HEK293 (cell line): Measurements from ENCODE around the gene AVL9.

Experiments
- GLI2 ChIP-seq: fragments of 450-650 bp; formaldehyde crosslinking; IDR thresholded peaks from 2 replicates; pipeline ENCODE4; 2017; ENCODE audit warnings: missing biosample characterization, missing genetic modification characterization, low read depth, borderline replicate concordance
- GLI4 ChIP-seq: fragments of 450-650 bp; formaldehyde crosslinking; IDR thresholded peaks from 2 replicates; pipeline ENCODE4 v1.5.1; 2016; ENCODE audit warnings: missing biosample characterization, missing genetic modification characterization
- KLF1 ChIP-seq: fragments of 450-650 bp; formaldehyde crosslinking; IDR thresholded peaks from 2 replicates; pipeline ENCODE4 v1.5.1; 2016; ENCODE audit warnings: missing biosample characterization, missing genetic modification characterization
- TCF7L2 ChIP-seq: IDR thresholded peaks from 2 replicates; pipeline ENCODE4 v1.6.1; 2011; ENCODE audit warnings: low read depth, mild to moderate bottlenecking, inconsistent platforms, low read length, moderate library complexity, borderline replicate concordance
- ZBTB20 ChIP-seq: fragments of 450-650 bp; formaldehyde crosslinking; IDR thresholded peaks from 2 replicates; pipeline ENCODE4 v1.5.1; 2016; ENCODE audit warnings: missing biosample characterization, missing genetic modification characterization
- ZBTB8A ChIP-seq: fragments of 450-650 bp; formaldehyde crosslinking; IDR thresholded peaks from 2 replicates; pipeline ENCODE4 v1.5.1; 2016; ENCODE audit warnings: missing biosample characterization, missing genetic modification characterization
- ZFP3 ChIP-seq: fragments of 450-650 bp; formaldehyde crosslinking; IDR thresholded peaks from 2 replicates; pipeline ENCODE4 v1.5.1; 2016; ENCODE audit warnings: low read depth, missing biosample characterization, missing genetic modification characterization
- ZNF10 ChIP-seq: fragments of 450-650 bp; formaldehyde crosslinking; IDR thresholded peaks from 2 replicates; pipeline ENCODE4 v1.5.1; 2017; ENCODE audit warnings: missing biosample characterization, missing genetic modification characterization
- ZNF140 ChIP-seq: fragments of 450-650 bp; formaldehyde crosslinking; IDR thresholded peaks from 2 replicates; pipeline ENCODE4 v1.5.1; 2016; ENCODE audit warnings: missing biosample characterization, missing genetic modification characterization
- ZNF157 ChIP-seq: fragments of 450-650 bp; formaldehyde crosslinking; IDR thresholded peaks from 2 replicates; pipeline ENCODE4 v1.5.1; 2016; ENCODE audit warnings: missing biosample characterization, missing genetic modification characterization
- ZNF19 ChIP-seq: fragments of 450-650 bp; formaldehyde crosslinking; IDR thresholded peaks from 2 replicates; pipeline ENCODE4; 2016; ENCODE audit warnings: missing biosample characterization, missing genetic modification characterization, low read depth
- ZNF2 ChIP-seq: fragments of 450-650 bp; formaldehyde crosslinking; IDR thresholded peaks from 2 replicates; pipeline ENCODE4 v1.5.1; 2016; ENCODE audit warnings: missing biosample characterization, missing genetic modification characterization
- ZNF202 ChIP-seq: fragments of 450-650 bp; formaldehyde crosslinking; IDR thresholded peaks from 2 replicates; pipeline ENCODE4 v1.5.1; 2016; ENCODE audit warnings: missing biosample characterization, missing genetic modification characterization, borderline replicate concordance
- ZNF221 ChIP-seq: fragments of 450-650 bp; formaldehyde crosslinking; IDR thresholded peaks from 2 replicates; pipeline ENCODE4 v1.5.1; 2017; ENCODE audit warnings: missing biosample characterization, missing genetic modification characterization, borderline replicate concordance
- ZNF324 ChIP-seq: fragments of 450-650 bp; formaldehyde crosslinking; IDR thresholded peaks from 2 replicates; pipeline ENCODE4 v1.5.1; 2016; ENCODE audit warnings: missing biosample characterization, missing genetic modification characterization
- ZNF341 ChIP-seq: fragments of 450-650 bp; formaldehyde crosslinking; IDR thresholded peaks from 2 replicates; pipeline ENCODE4; 2016; ENCODE audit warnings: low read depth, missing biosample characterization, missing genetic modification characterization
- ZNF416 ChIP-seq: fragments of 450-650 bp; formaldehyde crosslinking; IDR thresholded peaks from 2 replicates; pipeline ENCODE4 v1.5.1; 2016; ENCODE audit warnings: missing biosample characterization, missing genetic modification characterization
- ZNF610 ChIP-seq: fragments of 450-650 bp; formaldehyde crosslinking; IDR thresholded peaks from 2 replicates; pipeline ENCODE4 v1.5.1; 2016; ENCODE audit warnings: missing biosample characterization, missing genetic modification characterization, borderline replicate concordance
- ZNF777 ChIP-seq: fragments of 450-650 bp; formaldehyde crosslinking; IDR thresholded peaks from 2 replicates; pipeline ENCODE4 v1.5.1; 2017; ENCODE audit warnings: missing biosample characterization, missing genetic modification characterization, borderline replicate concordance
- TF ChIP-seq, protein P1 (sequence below): fragments of 450-650 bp; formaldehyde crosslinking; IDR thresholded peaks from 2 replicates; pipeline ENCODE4 v1.5.1; 2017; ENCODE audit warnings: missing biosample characterization, missing genetic modification characterization
- TF ChIP-seq, protein P2 (sequence below): fragments of 450-650 bp; formaldehyde crosslinking; IDR thresholded peaks from 2 replicates; pipeline ENCODE4 v1.5.1; 2016; ENCODE audit warnings: missing biosample characterization, missing genetic modification characterization
- TF ChIP-seq, protein P3 (sequence below): fragments of 450-650 bp; formaldehyde crosslinking; IDR thresholded peaks from 2 replicates; pipeline ENCODE4 v1.5.1; 2017; ENCODE audit warnings: missing biosample characterization, missing genetic modification characterization
- TF ChIP-seq, protein P4 (sequence below): fragments of 450-650 bp; formaldehyde crosslinking; conservative IDR thresholded peaks from 2 replicates; pipeline ENCODE4 v1.5.1; 2016; ENCODE audit warnings: low read depth, missing biosample characterization, missing genetic modification characterization
- TF ChIP-seq, protein P5 (sequence below): fragments of 450-650 bp; formaldehyde crosslinking; IDR thresholded peaks from 2 replicates; pipeline ENCODE4 v1.5.1; 2016; ENCODE audit warnings: missing biosample characterization, missing genetic modification characterization, borderline replicate concordance
- TF ChIP-seq, protein P6 (sequence below): fragments of 450-650 bp; formaldehyde crosslinking; IDR thresholded peaks from 2 replicates; pipeline ENCODE4 v1.5.1; 2016; ENCODE audit warnings: missing biosample characterization, missing genetic modification characterization

AVL9 gene

DNA sequence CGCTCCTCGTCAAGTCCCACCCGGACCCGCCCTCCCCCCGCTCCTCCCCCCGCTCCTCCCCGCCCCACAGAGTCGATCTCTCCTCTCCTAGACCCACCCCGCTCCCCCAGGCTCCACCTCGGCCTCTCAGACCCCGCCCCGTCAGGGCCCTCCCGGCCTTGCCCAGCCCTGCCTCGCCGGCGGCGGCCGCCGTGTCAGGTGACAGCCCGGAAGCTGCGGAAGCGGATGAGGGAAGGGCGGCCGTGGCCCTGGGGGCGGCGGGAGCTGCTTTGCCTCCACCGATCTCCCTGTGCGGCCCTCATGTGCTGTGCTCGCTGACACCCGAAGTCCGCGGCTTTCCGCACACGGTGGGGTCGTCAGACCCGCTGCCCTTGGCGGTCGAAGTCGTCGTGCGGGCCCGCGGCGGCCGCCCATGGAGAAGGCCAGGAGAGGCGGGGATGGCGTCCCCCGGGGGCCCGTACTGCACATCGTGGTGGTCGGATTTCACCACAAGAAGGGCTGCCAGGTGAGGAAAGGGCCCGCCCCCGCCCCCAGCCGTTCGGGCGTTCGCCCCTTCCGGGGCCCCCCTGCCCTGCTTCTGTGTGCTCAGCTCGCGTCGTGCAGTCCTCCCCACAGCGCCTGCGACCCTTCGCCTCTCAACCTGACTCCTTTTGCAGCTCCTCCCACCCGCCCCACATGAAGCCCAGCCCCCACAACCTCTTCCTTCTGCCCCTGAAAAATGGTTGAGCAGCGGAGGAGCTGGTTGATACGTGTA, at the start of gene AVL9 (continued):
- TF ChIP-seq ZNF324 (tag by site-specific recombination) (0 out of 2 replicates have a peak, but pooled peaks have one; percentile 33), GLI2 (tag by site-specific recombination) (no peak), KLF1 (tag by site-specific recombination) (peak; percentile 17; the same call in 1 of the 2 replicates), TCF7L2 (no peak), GLI4 (no peak), ZBTB8A (tag by site-specific recombination) (peak; percentile 64), ZNF610 (0 out of 2 replicates have a peak, but pooled peaks have one; percentile 17), ZNF140 (tag by site-specific recombination) (no peak), ZFP3 (tag by site-specific recombination) (no peak), ZNF2 (tag by site-specific recombination) (no peak; the same call in 1 of the 2 replicates), ZNF10 (tag by site-specific recombination) (0 out of 2 replicates have a peak, but pooled peaks have one; percentile 17), ZBTB20 (tag by site-specific recombination) (peak; percentile 78; the same call in 1 of the 2 replicates), ZNF221 (tag by site-specific recombination) (no peak), ZNF157 (no peak), ZNF416 (no peak), ZNF777 (tag by site-specific recombination) (peak; percentile 46; the same call in 1 of the 2 replicates), ZNF341 (peak; percentile 53; the same call in 1 of the 2 replicates), ZNF202 (tag by site-specific recombination) (no peak), ZNF19 (no peak)
- TF ChIP-seq, protein P1, sequence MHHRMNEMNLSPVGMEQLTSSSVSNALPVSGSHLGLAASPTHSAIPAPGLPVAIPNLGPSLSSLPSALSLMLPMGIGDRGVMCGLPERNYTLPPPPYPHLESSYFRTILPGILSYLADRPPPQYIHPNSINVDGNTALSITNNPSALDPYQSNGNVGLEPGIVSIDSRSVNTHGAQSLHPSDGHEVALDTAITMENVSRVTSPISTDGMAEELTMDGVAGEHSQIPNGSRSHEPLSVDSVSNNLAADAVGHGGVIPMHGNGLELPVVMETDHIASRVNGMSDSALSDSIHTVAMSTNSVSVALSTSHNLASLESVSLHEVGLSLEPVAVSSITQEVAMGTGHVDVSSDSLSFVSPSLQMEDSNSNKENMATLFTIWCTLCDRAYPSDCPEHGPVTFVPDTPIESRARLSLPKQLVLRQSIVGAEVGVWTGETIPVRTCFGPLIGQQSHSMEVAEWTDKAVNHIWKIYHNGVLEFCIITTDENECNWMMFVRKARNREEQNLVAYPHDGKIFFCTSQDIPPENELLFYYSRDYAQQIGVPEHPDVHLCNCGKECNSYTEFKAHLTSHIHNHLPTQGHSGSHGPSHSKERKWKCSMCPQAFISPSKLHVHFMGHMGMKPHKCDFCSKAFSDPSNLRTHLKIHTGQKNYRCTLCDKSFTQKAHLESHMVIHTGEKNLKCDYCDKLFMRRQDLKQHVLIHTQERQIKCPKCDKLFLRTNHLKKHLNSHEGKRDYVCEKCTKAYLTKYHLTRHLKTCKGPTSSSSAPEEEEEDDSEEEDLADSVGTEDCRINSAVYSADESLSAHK, result no peak
- TF ChIP-seq, protein P2, sequence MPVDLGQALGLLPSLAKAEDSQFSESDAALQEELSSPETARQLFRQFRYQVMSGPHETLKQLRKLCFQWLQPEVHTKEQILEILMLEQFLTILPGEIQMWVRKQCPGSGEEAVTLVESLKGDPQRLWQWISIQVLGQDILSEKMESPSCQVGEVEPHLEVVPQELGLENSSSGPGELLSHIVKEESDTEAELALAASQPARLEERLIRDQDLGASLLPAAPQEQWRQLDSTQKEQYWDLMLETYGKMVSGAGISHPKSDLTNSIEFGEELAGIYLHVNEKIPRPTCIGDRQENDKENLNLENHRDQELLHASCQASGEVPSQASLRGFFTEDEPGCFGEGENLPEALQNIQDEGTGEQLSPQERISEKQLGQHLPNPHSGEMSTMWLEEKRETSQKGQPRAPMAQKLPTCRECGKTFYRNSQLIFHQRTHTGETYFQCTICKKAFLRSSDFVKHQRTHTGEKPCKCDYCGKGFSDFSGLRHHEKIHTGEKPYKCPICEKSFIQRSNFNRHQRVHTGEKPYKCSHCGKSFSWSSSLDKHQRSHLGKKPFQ (tag by site-specific recombination), result no peak
- TF ChIP-seq, protein P3, sequence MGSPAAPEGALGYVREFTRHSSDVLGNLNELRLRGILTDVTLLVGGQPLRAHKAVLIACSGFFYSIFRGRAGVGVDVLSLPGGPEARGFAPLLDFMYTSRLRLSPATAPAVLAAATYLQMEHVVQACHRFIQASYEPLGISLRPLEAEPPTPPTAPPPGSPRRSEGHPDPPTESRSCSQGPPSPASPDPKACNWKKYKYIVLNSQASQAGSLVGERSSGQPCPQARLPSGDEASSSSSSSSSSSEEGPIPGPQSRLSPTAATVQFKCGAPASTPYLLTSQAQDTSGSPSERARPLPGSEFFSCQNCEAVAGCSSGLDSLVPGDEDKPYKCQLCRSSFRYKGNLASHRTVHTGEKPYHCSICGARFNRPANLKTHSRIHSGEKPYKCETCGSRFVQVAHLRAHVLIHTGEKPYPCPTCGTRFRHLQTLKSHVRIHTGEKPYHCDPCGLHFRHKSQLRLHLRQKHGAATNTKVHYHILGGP (tag by site-specific recombination), result no peak
- TF ChIP-seq, protein P4, sequence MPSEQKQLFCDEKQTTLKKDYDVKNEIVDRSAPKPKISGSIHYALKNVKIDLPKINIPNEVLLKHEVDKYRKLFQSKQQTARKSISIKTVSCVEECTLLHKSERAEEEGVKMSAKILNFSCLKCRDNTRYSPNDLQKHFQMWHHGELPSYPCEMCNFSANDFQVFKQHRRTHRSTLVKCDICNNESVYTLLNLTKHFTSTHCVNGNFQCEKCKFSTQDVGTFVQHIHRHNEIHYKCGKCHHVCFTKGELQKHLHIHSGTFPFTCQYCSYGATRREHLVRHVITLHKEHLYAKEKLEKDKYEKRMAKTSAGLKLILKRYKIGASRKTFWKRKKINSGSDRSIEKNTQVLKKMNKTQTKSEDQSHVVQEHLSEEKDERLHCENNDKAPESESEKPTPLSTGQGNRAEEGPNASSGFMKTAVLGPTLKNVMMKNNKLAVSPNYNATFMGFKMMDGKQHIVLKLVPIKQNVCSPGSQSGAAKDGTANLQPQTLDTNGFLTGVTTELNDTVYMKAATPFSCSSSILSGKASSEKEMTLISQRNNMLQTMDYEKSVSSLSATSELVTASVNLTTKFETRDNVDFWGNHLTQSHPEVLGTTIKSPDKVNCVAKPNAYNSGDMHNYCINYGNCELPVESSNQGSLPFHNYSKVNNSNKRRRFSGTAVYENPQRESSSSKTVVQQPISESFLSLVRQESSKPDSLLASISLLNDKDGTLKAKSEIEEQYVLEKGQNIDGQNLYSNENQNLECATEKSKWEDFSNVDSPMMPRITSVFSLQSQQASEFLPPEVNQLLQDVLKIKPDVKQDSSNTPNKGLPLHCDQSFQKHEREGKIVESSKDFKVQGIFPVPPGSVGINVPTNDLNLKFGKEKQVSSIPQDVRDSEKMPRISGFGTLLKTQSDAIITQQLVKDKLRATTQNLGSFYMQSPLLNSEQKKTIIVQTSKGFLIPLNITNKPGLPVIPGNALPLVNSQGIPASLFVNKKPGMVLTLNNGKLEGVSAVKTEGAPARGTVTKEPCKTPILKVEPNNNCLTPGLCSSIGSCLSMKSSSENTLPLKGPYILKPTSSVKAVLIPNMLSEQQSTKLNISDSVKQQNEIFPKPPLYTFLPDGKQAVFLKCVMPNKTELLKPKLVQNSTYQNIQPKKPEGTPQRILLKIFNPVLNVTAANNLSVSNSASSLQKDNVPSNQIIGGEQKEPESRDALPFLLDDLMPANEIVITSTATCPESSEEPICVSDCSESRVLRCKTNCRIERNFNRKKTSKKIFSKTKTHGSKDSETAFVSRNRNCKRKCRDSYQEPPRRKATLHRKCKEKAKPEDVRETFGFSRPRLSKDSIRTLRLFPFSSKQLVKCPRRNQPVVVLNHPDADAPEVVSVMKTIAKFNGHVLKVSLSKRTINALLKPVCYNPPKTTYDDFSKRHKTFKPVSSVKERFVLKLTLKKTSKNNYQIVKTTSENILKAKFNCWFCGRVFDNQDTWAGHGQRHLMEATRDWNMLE (tag by site-specific recombination), result no peak
- TF ChIP-seq, protein P5, sequence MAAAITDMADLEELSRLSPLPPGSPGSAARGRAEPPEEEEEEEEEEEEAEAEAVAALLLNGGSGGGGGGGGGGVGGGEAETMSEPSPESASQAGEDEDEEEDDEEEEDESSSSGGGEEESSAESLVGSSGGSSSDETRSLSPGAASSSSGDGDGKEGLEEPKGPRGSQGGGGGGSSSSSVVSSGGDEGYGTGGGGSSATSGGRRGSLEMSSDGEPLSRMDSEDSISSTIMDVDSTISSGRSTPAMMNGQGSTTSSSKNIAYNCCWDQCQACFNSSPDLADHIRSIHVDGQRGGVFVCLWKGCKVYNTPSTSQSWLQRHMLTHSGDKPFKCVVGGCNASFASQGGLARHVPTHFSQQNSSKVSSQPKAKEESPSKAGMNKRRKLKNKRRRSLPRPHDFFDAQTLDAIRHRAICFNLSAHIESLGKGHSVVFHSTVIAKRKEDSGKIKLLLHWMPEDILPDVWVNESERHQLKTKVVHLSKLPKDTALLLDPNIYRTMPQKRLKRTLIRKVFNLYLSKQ (tag by site-specific recombination), result no peak
- TF ChIP-seq, protein P6, sequence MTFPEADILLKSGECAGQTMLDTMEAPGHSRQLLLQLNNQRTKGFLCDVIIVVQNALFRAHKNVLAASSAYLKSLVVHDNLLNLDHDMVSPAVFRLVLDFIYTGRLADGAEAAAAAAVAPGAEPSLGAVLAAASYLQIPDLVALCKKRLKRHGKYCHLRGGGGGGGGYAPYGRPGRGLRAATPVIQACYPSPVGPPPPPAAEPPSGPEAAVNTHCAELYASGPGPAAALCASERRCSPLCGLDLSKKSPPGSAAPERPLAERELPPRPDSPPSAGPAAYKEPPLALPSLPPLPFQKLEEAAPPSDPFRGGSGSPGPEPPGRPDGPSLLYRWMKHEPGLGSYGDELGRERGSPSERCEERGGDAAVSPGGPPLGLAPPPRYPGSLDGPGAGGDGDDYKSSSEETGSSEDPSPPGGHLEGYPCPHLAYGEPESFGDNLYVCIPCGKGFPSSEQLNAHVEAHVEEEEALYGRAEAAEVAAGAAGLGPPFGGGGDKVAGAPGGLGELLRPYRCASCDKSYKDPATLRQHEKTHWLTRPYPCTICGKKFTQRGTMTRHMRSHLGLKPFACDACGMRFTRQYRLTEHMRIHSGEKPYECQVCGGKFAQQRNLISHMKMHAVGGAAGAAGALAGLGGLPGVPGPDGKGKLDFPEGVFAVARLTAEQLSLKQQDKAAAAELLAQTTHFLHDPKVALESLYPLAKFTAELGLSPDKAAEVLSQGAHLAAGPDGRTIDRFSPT, result no peak
